HG03565 (cell line): Measurements from ENCODE around the gene PRR33.

Source experiments
- ATAC-seq: cut with Tn5 transposase; IDR thresholded peaks from one replicate; pipeline ENCODE4 v1.9.1; 2021; ENCODE audit warnings: mild to moderate bottlenecking, moderate library complexity; ENCODE audit not compliant: unreplicated experiment

PRR33 gene

GRCh38 chr11:1852877-1853276, 38.8 kb downstream of the PRR33 start, which contains the start of gene LSP1:
TSS of gene LSP1 (plus strand) at chr11:1853084. CDS start at chr11:1853145, 61 bp downstream.
- peak; percentile 40 for ATAC-seq

GRCh38 chr11:1852271-1852876, 39.3 kb downstream of the PRR33 start:
- ATAC-seq: no peak

- no peak for ATAC-seq
These were observed 40.1 kb downstream of the PRR33 start for GRCh38 chr11:1851468-1852180.

- no peak for ATAC-seq
These were observed 42.9 kb downstream of the PRR33 start for GRCh38 chr11:1848640-1849430.

DNA sequence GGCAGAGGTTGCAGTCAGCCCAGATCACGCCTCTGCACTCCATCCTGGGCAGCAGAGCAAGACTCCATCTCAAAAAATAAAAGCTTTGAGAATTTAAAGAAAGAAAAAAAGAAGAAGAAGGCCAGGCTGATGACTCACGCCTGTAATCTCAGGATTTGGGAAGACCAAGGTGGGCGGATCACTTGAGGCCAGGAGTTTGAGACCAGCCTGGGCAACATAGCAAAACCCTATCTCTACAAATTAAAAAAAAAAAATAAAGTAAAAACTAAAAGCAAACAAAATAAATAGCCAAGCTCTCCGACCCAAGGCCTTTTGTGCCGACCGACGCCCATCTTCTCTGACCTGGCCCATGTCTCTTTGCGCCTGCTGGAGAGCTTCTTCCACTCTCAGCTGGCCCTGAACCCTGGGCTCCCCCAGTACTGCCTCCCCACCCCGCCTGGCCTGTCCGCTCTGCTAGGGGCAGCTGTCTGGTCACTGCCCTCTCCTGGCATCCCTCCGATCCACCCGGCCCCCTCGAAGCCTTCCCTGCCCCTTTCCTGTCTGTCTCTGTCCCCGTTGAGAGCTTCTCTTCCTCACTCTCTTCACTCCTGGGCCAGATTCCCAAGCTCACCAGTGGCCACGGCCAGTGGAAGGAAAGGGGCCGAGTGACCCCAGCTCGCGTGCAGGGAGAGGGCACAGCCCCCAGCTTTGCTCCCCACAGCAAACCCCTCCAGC, 43.6 kb downstream of the PRR33 start:
- no peak for ATAC-seq

- ATAC-seq: no peak
These were observed 44.5 kb downstream of the PRR33 start for GRCh38 chr11:1847006-1847735.

GRCh38 chr11:1846453-1846932, 45.2 kb downstream of the PRR33 start:
- ATAC-seq: no peak

DNA sequence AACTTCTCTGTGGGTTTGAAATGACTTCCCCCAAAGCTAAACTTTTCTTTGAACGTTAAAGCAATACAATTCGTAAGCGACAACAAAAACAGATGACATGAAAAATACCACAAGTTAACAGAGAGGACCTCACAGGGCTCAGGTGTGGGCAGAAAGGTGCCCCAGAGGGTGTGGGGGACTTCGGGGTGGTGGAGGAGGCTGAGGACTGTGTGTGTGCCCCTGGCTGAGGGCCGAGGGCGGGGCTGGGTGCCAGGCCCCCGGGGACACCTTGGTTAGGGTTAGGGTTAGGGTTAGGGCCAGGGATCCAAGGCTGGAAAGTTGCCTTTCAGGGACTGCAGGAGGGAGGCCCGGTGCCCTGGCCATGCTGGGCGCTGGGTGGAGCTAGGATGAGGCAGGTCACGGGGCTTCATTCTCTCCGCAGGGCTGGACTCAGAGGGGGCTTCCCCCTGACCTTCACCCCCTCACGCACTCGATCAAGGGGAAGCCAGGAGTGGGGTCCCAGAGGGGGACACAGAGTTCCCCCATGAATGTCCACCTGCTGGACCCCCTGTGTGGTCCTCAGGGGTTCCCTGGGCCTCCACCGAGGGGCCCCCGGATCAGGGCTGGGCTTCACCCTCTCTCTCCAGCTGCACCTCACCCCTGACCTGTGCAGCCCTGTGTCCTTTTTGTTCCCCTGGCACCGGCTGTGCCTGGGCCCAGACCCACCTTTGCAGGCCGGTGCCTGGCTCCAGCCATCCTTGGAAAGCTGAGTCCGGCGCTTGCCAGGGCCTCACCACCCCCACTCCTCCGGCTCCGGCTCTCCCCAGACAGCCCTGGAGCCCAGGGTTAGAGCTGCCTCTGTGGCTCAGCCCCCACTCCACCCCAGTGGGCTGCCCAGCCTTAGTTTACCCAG, 45.9 kb downstream of the PRR33 start:
- ATAC-seq: no peak

DNA sequence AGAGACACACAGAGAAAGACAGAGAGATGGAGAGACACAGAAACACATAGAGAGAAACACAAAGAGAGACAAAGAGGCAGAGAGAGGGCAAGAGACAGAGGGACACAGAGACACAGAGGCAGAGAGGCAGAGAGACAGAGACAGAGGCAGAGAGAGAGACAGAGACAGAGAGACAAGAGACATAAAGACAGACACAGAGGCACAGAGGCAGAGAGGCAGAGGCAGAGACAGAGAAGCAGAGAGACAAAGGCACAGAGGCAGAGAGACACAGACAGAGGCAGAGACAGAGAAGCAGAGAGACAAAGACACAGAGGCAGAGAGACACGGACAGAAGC, 46.6 kb downstream of the PRR33 start:
- no peak for ATAC-seq

GRCh38 chr11:1844221-1845094, 47.2 kb downstream of the PRR33 start:
- no peak for ATAC-seq

DNA sequence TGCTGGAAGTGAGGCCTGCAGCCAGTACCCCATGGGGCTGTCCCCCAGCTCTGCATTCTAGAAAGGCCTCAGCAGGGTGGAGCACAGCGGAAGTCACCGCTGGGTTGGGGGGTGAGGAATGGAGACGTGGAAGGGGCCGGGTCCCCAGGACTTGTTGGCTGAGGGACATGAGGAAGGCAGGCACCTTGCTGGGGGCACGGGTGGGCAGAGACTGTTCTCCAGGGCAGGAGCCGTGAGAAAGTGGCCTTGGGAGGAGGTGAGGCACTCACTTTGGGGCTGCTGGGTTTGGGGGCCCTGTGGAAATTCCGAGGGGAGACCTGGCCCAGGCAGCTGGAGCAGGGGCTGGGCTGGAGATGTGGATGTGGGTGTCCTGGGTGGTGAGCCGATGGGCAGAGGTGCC, 47.9 kb downstream of the PRR33 start:
- no peak for ATAC-seq

- no peak for ATAC-seq
These were observed 48.6 kb downstream of the PRR33 start for GRCh38 chr11:1843098-1843473.

DNA sequence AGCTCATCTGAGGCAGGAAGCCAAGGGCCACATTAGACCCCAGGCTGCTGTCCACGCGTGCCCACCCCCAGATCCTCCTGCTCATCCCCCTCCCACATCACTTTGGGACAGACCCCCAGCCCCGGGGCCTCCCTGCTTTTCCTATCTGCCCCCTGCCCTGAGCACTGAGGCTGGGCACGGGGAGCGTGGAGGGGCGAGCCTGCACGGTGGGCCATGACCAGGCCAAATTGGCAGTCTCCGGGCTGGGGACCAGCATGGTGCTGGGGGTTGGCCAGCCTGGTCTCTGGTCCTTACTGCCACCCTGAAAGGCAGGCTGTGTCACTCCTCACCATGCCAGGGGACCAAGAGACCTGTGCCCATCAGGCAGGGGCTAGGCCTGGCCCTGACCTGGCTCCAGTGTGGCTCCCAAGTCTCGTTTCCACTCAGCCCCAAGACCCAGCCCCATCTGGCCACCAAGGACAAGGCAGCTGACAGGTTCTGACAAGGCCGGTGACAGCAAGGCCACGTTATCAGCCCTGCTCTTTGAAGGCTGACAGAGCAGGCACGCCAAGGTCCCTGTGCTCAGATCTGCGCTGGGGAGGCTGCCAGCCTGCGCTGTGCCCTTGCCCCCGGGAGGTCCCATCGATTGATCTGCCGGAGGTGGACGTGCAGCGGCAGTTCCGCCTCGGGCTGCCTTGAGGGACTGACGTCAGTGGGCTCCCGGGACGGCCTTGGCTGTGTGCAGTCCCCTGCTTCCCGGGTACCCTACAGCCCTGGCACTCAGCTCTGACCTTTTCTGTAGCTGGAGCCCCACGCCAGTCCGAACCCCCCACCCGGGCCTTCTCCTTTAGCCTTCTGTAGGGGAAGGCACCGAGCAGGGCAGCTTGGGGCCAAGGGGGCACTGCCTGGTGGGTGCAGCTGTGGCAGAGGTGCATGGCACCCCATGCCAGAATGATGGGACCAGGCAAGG, 49.3 kb downstream of the PRR33 start:
- no peak for ATAC-seq

- ATAC-seq: no peak
These were observed 50.1 kb downstream of the PRR33 start for GRCh38 chr11:1841511-1842148.

GRCh38 chr11:1840780-1841480, 50.8 kb downstream of the PRR33 start:
- no peak for ATAC-seq
